ENCODE data around the gene TMEM239. TPM values are rescaled to one million over a fixed set of nuclear protein-coding genes. Genes with fewer than 3 reads are reported as not detected.

Gene TMEM239
- total and polyA plus RNA-seq, 8 donors: 0.18 TPM; not detected in 7

- Histone ChIP-seq H3K9me3 (no peaks in the 10 kb centered on the region), H3K4me3 (peak within 1 kb of the TSS; percentile 15 to 53 (median 30)), H3K36me3 (no peaks in the 10 kb centered on the region), H3K27me3 (peaks cover 8 to 99% (median 67%) of the 10 kb centered on the region in 3 donors), H3K4me1 (peaks cover 5 to 36% (median 30%) of the 10 kb centered on the region in 4 donors), H3K27ac (no peak within 1 kb of the TSS)
- intact Hi-C loops (cut with DNase I; ENCODE audit: low total_unique reads): no loop called here
- WGBS, 5 donors: 3 to 14% (median 3%) methylated on average over 11 to 49 of the region's 52 CpGs
- peak in 1 of 2 donors; percentile 72 for DNase-seq
- TF ChIP-seq CTCF (IDR thresholded peaks at IDR 0.05): no peak
- no peak for TF ChIP-seq POLR2A (IDR thresholded peaks at IDR 0.05)
Measured at GRCh38 chr20:2800521-2801285, 15.5 kb upstream of the TMEM239 start, which contains the start of gene CPXM1. Gene CPXM1 (minus strand): TSS chr20:2800627. CDS start chr20:2800572, 55 bp downstream.

DNA sequence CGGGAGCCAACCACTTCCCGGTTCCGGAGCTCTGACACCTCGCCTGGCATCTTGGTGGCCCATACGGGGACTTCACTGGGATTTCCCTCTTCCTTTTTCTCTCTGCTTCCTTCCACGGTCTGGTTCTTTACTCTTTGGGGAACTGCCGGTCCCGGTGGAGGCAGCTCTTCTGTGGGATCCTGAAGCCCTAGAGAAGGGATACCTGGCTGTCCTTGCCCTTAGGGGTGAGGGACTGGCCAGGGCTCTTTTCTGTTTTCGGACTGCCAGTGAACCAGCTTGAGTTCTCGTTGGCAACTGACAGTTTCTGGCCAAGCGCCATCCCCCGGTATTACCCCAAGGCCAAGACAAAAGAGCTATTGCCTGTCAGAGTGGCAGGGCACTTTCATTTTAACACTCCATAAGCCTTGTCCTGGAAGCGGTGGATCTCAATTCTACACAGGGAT is 14.9 kb upstream of the TMEM239 start:
- DNase-seq: no peak
- peaks cover 5 to 38% (median 31%) of the 10 kb centered on the region in 4 donors for H3K4me1 ChIP-seq
- WGBS, 5 donors: 8 to 14% (median 9%) methylated on average over 13 of the region's 13 CpGs
- H3K27me3 ChIP-seq: peaks cover 14 to 100% (median 73%) of the 10 kb centered on the region in 3 donors
- no peaks in the 10 kb centered on the region for H3K9me3 ChIP-seq
- peak overlapping the region in 1 of 4 donors; percentile 53 for H3K4me3 ChIP-seq
- H3K36me3 ChIP-seq: no peaks in the 10 kb centered on the region
- no peak for TF ChIP-seq EP300 (IDR thresholded peaks at IDR 0.05)
- no peak for TF ChIP-seq CTCF (IDR thresholded peaks at IDR 0.05)
- TF ChIP-seq POLR2AphosphoS5 (IDR thresholded peaks at IDR 0.05): no peak
- no peak for TF ChIP-seq POLR2A (IDR thresholded peaks at IDR 0.05)
- intact Hi-C loops (cut with DNase I; ENCODE audit: low total_unique reads): no loop called here
- no peak overlapping the region for H3K27ac ChIP-seq

DNA sequence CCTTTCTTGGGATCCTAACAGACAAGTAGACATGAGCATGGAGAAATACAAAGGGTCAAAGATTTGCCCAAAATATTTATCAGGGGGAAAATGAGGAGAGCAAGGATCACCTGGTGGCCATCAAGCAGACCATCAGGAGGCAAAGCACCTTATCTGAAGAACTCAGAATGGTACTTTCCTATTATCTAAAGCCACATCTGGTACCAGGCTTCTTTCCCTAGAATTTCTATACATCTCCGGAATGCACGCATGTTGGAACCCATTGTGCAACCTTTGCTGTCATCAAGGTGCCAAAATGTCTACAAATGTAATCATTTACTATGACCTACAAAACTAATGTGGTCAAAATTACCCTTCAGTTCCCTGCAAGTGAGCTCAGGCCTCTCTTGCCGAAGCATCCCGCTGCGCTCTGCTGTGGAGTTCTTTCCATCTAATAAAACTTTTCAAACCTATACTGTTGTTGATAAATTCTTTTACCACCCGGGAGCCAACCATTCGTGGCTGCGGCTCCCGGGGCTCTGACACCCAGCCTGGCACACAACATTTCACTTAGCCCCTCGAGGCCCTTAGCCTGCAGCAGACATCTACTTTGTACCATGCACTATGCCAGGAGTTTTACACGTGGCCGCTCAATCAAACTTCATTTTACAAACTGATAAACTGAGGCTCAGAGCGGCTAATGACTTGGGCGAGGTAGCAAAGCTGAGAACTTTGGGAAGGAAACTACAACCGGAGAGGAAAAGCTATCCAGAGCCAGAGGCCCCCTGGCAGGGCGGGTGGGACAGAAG is 11.9 kb upstream of the TMEM239 start:
- Histone ChIP-seq H3K36me3 (no peaks in the 10 kb centered on the region), H3K27me3 (peaks cover 16 to 97% (median 69%) of the 10 kb centered on the region in 3 donors), H3K4me3 (no peak overlapping the region), H3K4me1 (peaks cover 5 to 36% (median 28%) of the 10 kb centered on the region in 4 donors), H3K27ac (no peak overlapping the region), H3K9me3 (no peaks in the 10 kb centered on the region)
- TF ChIP-seq EP300 (IDR thresholded peaks at IDR 0.05) (no peak), CTCF (IDR thresholded peaks at IDR 0.05) (no peak), POLR2AphosphoS5 (IDR thresholded peaks at IDR 0.05) (no peak), POLR2A (IDR thresholded peaks at IDR 0.05) (no peak)
- intact Hi-C loops (cut with DNase I; ENCODE audit: low total_unique reads): no loop called here
- no peak for DNase-seq
- WGBS, 5 donors: 47 to 60% (median 54%) methylated on average over 16 of the region's 16 CpGs

DNA sequence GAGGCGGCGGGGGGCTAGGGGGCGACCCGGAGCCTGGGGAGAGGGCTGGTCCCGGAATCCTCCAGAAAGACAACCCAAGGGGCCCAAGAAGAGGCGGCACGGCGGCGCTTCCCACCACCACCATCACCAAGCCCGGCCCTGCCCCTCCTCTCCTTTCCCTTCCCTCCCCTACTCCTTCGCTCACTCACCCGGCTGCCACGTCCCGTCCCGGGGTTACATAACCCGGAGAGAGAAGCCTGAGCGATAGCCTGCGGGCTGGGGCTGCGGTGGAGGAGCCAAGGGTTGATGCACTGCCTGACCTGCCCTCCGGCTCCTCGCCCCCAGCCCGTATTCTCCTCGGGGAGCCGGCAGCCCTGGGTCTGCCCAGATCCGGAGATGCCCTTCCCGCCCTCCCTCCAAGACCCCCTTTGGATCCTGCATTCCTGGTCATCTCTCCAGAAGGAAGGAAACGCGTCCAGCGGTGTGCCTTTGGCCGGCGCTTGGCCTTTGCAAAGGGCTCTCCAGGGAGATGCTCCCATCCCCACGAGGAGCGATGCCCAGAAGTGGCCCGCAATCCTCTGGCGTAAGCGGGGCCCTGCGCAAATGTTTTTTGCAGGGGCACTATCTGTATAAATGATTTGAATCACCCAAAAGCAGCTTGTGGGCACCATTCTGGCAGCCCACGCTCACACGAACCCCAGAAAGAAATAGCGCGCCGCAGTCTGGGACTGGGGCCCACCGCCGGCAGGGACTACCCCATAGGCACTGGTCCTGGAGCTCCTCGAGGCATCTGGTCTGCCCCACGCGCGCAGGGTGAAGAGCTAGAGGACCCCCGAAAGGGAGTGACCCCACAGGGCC is 11.1 kb upstream of the TMEM239 start:
- no peak for DNase-seq
- H3K9me3 ChIP-seq: no peaks in the 10 kb centered on the region
- intact Hi-C loops (cut with DNase I; ENCODE audit: low total_unique reads): no loop called here
- H3K36me3 ChIP-seq: no peaks in the 10 kb centered on the region
- H3K4me1 ChIP-seq: peaks cover 4 to 28% (median 20%) of the 10 kb centered on the region in 4 donors
- H3K27ac ChIP-seq: no peak overlapping the region
- peaks cover 16 to 94% (median 61%) of the 10 kb centered on the region in 3 donors for H3K27me3 ChIP-seq
- 7 to 15% (median 12%) methylated on average over 30 to 49 of the region's 49 CpGs for WGBS, 5 donors
- no peak for TF ChIP-seq CTCF (IDR thresholded peaks at IDR 0.05)
- no peak overlapping the region for H3K4me3 ChIP-seq

Data from stomach (tissue), 9 donors.